MM.1S (cell line): Measurements from ENCODE around the gene RABEP2.

ENCODE experiments used
- DNase-seq: peaks from one replicate; pipeline ENCODE4 v3.0.0-alpha.2; 2015
- H2AFZ ChIP-seq: fragments of 300-600 bp; sonication (generic); 2 replicates; pipeline ENCODE4 v1.6.0; 2016; ENCODE audit warnings: antibody characterized with exemption, low read length
- H3F3A ChIP-seq: fragments of 300-600 bp; sonication (generic); 2 replicates; pipeline ENCODE4 v1.6.1; 2016; ENCODE audit warnings: mild to moderate bottlenecking, antibody characterized with exemption, low read length, moderate library complexity, mixed read lengths; ENCODE audit not compliant: insufficient read depth
- H3K27ac ChIP-seq: fragments of 300-600 bp; sonication (generic); 2 replicates; pipeline ENCODE4 v1.5.1; 2016; ENCODE audit warnings: mild to moderate bottlenecking, low read length
- H3K27me3 ChIP-seq: fragments of 300-600 bp; sonication (generic); replicated peaks from 2 replicates; pipeline ENCODE4 v1.6.0; 2016; ENCODE audit warnings: low read length; ENCODE audit not compliant: insufficient read depth
- H3K36me3 ChIP-seq: fragments of 300-600 bp; sonication (generic); replicated peaks from 2 replicates; pipeline ENCODE4 v1.6.1; 2016; ENCODE audit warnings: mild to moderate bottlenecking, low read length, mixed read lengths; ENCODE audit not compliant: insufficient read depth
- H3K4me1 ChIP-seq: fragments of 300-600 bp; sonication (generic); 2 replicates; pipeline ENCODE4 v1.6.1; 2016; ENCODE audit warnings: low read length, mixed read lengths
- H3K4me2 ChIP-seq: fragments of 300-600 bp; sonication (generic); 2 replicates; pipeline ENCODE4 v1.6.0; 2016; ENCODE audit warnings: low read depth, low read length
- H3K4me3 ChIP-seq: fragments of 300-600 bp; sonication (generic); 2 replicates; pipeline ENCODE4 v1.5.1; 2016; ENCODE audit warnings: low read length, mixed read lengths
- H3K79me2 ChIP-seq: fragments of 300-600 bp; sonication (generic); 2 replicates; pipeline ENCODE4 v1.6.1; 2016; ENCODE audit warnings: mixed run types, low read length, mixed read lengths
- H3K9ac ChIP-seq: fragments of 300-600 bp; sonication (generic); 2 replicates; pipeline ENCODE4 v1.6.1; 2016; ENCODE audit warnings: low read length, mixed read lengths
- H3K9me2 ChIP-seq: fragments of 300-600 bp; sonication (generic); replicated peaks from 2 replicates; pipeline ENCODE4 v1.6.1; 2016; ENCODE audit warnings: mild to moderate bottlenecking, low read length, mixed read lengths; ENCODE audit not compliant: insufficient read depth
- H3K9me3 ChIP-seq: fragments of 300-600 bp; sonication (generic); replicated peaks from 2 replicates; pipeline ENCODE4 v1.6.1; 2016; ENCODE audit warnings: mild to moderate bottlenecking, low read length, mixed read lengths; ENCODE audit not compliant: insufficient read depth
- H4K20me1 ChIP-seq: fragments of 300-600 bp; sonication (generic); 2 replicates; pipeline ENCODE4 v1.6.1; 2016; ENCODE audit warnings: mild to moderate bottlenecking, low read length, moderate library complexity, mixed read lengths; ENCODE audit not compliant: insufficient read depth
- EZH2 ChIP-seq: fragments of 300-600 bp; sonication (generic); optimal IDR thresholded peaks from 2 replicates; pipeline ENCODE3; 2017; ENCODE audit warnings: low read depth, mild to moderate bottlenecking, antibody characterized with exemption, low read length, mixed read lengths
- EZH2phosphoT487 ChIP-seq: fragments of 300-600 bp; sonication (generic); IDR thresholded peaks from 2 replicates; pipeline ENCODE4 v1.6.1; 2018; ENCODE audit warnings: antibody characterized with exemption, low read length
- TF ChIP-seq, protein P1 (sequence below): fragments of 300-600 bp; sonication (generic); IDR thresholded peaks from 2 replicates; pipeline ENCODE4 v1.5.1; 2016; ENCODE audit warnings: antibody characterized with exemption, low read length, mixed read lengths

RABEP2 gene

DNA sequence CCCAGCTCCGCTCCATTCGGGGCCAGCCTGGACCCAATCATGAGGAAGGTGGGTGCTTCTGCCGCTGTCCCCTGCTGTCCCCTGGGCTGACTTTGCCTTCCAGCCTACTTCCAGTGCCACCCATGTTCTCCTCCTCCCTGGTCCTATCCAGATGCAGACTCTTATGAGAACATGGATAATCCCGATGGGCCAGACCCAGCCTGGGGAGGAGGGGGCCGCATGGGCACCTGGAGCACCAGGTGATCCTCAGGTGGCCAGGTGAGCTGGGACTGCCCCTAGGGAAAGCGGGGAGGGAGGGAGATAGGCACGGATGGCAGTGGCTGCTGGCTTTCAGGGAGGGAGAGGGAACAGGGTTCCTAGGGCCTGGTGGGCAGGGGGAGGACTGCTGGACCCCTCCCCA, 13.7 kb upstream of the RABEP2 start:
- no peak overlapping the region for H3K9ac ChIP-seq

DNA sequence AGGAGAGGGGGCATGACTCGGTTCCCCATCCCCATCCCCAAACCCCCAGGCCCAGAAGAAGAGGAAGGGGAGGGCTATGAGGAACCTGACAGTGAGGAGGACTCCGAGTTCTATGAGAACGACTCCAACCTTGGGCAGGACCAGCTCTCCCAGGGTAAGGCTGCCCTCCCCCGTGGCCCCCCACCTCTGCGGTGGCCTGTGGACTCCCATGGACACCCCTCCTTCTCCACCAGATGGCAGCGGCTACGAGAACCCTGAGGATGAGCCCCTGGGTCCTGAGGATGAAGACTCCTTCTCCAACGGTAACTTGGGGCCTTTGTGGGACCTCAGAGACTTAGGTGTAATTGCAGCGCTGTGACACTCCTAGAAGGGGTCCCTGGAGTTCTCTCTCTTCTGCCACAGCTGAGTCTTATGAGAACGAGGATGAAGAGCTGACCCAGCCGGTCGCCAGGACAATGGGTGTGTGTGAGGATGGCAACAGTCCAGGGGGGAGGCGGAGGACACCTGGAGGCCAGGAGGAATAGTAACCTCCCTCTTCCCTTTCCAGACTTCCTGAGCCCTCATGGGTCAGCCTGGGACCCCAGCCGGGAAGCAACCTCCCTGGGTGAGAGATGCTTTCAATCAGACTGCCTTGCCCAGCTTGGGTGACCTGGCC, 12.3 kb upstream of the RABEP2 start:
- Histone ChIP-seq H3K4me2 (no peak overlapping the region), H3K36me3 (no peaks in the 10 kb centered on the region), H3K9me2 (no peaks in the 10 kb centered on the region), H4K20me1 (no peaks in the 10 kb centered on the region), H3K27ac (no peak overlapping the region), H3K79me2 (no peaks in the 10 kb centered on the region), H3K27me3 (peaks cover 6% of the 10 kb centered on the region; the same call in 1 of the 2 replicates), H2AFZ (no peak overlapping the region), H3K4me3 (no peak overlapping the region), H3K9ac (no peak overlapping the region), H3K9me3 (no peaks in the 10 kb centered on the region), H3K4me1 (no peaks in the 10 kb centered on the region), H3F3A (no peaks in the 10 kb centered on the region)
- TF ChIP-seq EZH2phosphoT487 (no peak), EZH2 (no peak)
- TF ChIP-seq, protein P1, sequence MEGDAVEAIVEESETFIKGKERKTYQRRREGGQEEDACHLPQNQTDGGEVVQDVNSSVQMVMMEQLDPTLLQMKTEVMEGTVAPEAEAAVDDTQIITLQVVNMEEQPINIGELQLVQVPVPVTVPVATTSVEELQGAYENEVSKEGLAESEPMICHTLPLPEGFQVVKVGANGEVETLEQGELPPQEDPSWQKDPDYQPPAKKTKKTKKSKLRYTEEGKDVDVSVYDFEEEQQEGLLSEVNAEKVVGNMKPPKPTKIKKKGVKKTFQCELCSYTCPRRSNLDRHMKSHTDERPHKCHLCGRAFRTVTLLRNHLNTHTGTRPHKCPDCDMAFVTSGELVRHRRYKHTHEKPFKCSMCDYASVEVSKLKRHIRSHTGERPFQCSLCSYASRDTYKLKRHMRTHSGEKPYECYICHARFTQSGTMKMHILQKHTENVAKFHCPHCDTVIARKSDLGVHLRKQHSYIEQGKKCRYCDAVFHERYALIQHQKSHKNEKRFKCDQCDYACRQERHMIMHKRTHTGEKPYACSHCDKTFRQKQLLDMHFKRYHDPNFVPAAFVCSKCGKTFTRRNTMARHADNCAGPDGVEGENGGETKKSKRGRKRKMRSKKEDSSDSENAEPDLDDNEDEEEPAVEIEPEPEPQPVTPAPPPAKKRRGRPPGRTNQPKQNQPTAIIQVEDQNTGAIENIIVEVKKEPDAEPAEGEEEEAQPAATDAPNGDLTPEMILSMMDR: no peak
- no peak for DNase-seq

More for the DNA sequence above, 13.7 kb upstream of the RABEP2 start:
- Histone ChIP-seq H4K20me1 (no peaks in the 10 kb centered on the region), H3K9me2 (no peaks in the 10 kb centered on the region), H3K4me3 (no peak overlapping the region), H2AFZ (no peak overlapping the region), H3K27me3 (peaks cover 6% of the 10 kb centered on the region; the same call in 1 of the 2 replicates), H3K4me2 (no peak overlapping the region), H3F3A (no peaks in the 10 kb centered on the region), H3K36me3 (no peaks in the 10 kb centered on the region), H3K9me3 (no peaks in the 10 kb centered on the region), H3K4me1 (no peaks in the 10 kb centered on the region), H3K27ac (no peak overlapping the region), H3K79me2 (no peaks in the 10 kb centered on the region)
- TF ChIP-seq, protein P1: no peak
- TF ChIP-seq EZH2phosphoT487 (no peak), EZH2 (no peak)
- DNase-seq: no peak

DNA sequence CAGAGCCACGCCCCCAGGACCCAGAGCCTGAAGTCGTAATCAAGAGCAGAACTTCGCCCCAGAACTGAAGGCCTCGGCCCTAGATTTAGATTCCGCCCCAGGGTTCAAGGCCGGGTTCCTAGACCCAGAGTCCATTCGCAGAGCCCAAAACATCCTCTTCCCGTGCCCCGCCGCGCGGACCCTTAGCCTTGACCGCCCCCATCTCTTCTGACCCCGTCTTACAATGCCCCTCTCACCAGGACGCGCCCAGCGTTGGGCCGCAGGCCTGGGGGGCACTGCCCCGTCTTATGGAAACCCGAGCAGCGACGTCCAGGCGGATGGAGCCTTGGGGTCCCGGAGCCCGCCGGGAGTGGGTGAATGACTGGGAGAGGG, 11.7 kb upstream of the RABEP2 start:
- H4K20me1 ChIP-seq: no peaks in the 10 kb centered on the region
- H3K4me2 ChIP-seq: no peak overlapping the region
- peaks cover 6% of the 10 kb centered on the region; the same call in 1 of the 2 replicates for H3K27me3 ChIP-seq
- no peak overlapping the region for H3K27ac ChIP-seq
- TF ChIP-seq, protein P1: no peak
- TF ChIP-seq EZH2 (no peak), EZH2phosphoT487 (no peak)
- H3K4me3 ChIP-seq: no peak overlapping the region
- H3K79me2 ChIP-seq: no peaks in the 10 kb centered on the region
- H3K9me2 ChIP-seq: no peaks in the 10 kb centered on the region
- H2AFZ ChIP-seq: no peak overlapping the region
- no peaks in the 10 kb centered on the region for H3K36me3 ChIP-seq
- no peaks in the 10 kb centered on the region for H3F3A ChIP-seq
- H3K4me1 ChIP-seq: no peaks in the 10 kb centered on the region
- H3K9me3 ChIP-seq: no peaks in the 10 kb centered on the region
- no peak for DNase-seq
- no peak overlapping the region for H3K9ac ChIP-seq
